Kidney epithelial cell (primary cell): ENCODE measurements around the gene RET. TPM values are rescaled to one million over a fixed set of nuclear protein-coding genes. Genes with fewer than 3 reads are reported as not detected.
"Not testable (repeated sequence)": the region's sequence is repeated elsewhere in the genome, so short reads cannot be mapped to it uniquely, and the experiment has no call there.

Experiments used
- DNase-seq: peaks from one replicate; pipeline ENCODE4 v3.0.0-alpha.2; 2010; ENCODE audit warnings: low read depth
- H3K27me3 ChIP-seq: 2 replicates; pipeline ENCODE4 v1.6.0; 2011; ENCODE audit warnings: low read length; ENCODE audit not compliant: control insufficient read depth, insufficient read depth
- H3K36me3 ChIP-seq: 2 replicates; pipeline ENCODE4 v1.5.1; 2011; ENCODE audit warnings: low read length; ENCODE audit not compliant: control insufficient read depth, insufficient read depth
- H3K4me3 ChIP-seq: 2 replicates; pipeline ENCODE4 v1.5.1; 2011; ENCODE audit warnings: low read depth, mild to moderate bottlenecking, control low read depth, low read length
- CTCF ChIP-seq: IDR thresholded peaks from 2 replicates; pipeline ENCODE4 v1.5.1; 2011; ENCODE audit warnings: mild to moderate bottlenecking, moderate library complexity, low read length, control low read depth, inconsistent platforms; ENCODE audit not compliant: insufficient read depth, poor library complexity, severe bottlenecking
- total RNA-seq: library from RNA; depleted of rRNA; stranded (reverse); fragments of >200 nt; gene quantifications from 2 replicates; pipeline ENCODE4 v1.2.3, GENCODE V29; 2015

The RET gene
- total RNA-seq, 1 donor from 2014 or later, result 3.7 TPM

DNA sequence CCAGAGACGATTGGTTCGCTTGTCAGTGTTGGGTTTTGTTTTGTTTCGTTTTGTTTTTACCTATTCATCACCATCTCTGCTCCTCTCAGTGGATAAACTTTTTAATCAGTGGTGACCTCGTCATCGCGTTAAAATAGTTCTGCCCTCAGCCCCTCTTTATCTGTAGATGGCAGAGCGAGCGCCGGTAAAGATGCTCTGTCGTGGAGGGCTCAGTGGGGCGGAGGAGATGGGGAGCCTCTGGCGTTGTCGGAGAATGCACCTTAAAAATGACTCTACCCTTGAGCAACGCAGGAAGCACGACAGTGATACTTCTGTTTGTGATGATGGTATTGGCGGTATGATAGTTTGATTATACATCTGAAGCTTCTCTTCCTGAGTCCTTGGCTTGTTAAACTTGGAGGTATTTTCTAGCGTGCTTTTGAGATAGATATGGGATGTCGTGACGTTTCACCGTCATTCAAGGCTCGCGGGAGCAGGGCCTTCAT, 61.9 kb downstream of the RET start:
- H3K36me3 ChIP-seq, result no peaks in the 10 kb centered on the region
- peak overlapping the region; percentile 63 for H3K4me3 ChIP-seq
- no peaks in the 10 kb centered on the region for H3K27me3 ChIP-seq
- no peak for DNase-seq
- TF ChIP-seq CTCF, result no peak

GRCh38 chr10:43141421-43141820, 64.6 kb downstream of the RET start:
- H3K36me3 ChIP-seq, result no peaks in the 10 kb centered on the region
- H3K27me3 ChIP-seq, result no peaks in the 10 kb centered on the region
- TF ChIP-seq CTCF, result no peak
- no peak overlapping the region for H3K4me3 ChIP-seq
- DNase-seq, result no peak

GRCh38 chr10:43145311-43145710, 68.4 kb downstream of the RET start:
- H3K27me3 ChIP-seq, result no peaks in the 10 kb centered on the region
- no peak overlapping the region for H3K4me3 ChIP-seq
- DNase-seq, result no peak
- H3K36me3 ChIP-seq, result no peaks in the 10 kb centered on the region
- TF ChIP-seq CTCF, result no peak

DNA sequence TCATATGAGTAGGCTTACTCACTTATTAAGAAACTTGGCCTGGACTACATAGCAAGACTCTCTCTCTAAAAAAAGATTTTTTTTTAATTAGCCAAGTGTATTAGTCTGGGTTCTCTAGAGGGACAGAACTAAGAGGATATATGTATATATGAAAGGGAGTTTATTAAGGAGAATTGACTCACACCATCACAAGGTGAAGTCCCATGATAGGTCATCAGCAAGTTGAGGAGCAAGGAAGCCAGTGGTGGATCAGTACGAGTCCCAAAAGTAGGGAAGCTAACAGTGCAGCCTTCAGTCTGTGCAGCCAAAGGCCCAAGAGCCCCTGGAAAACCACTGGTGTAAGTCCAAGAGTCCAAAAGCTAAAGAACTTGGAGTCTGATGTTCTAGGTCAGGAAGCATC, 69.1 kb downstream of the RET start:
- H3K4me3 ChIP-seq, DNase-seq, H3K27me3 ChIP-seq, H3K36me3 ChIP-seq: not testable (repeated sequence)

DNA sequence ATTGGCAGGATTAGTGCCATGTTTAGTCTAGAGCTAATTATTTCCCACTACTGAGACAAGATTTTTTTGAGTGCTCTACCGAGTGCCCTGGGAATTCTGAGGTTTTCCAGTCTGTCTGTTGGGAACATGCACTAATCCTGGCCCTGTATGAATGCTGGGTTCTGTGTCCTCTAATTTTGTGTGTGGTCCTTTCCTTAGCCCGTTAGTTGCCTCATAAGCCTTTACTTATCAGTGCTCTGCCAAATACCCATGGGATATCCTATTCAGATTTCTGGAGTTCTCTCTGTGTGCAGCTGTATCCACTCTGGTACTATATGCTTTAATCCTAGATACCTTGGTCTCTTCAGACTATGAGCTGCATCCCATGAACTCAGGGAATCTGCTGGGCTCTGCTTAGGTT, 74.5 kb downstream of the RET start:
- Histone ChIP-seq H3K36me3 (no peaks in the 10 kb centered on the region), H3K4me3 (no peak overlapping the region), H3K27me3 (no peaks in the 10 kb centered on the region)
- no peak for TF ChIP-seq CTCF
- DNase-seq, result no peak

- TF ChIP-seq CTCF, result no peak
- no peak overlapping the region for H3K4me3 ChIP-seq
- no peaks in the 10 kb centered on the region for H3K27me3 ChIP-seq
- DNase-seq, result no peak
- H3K36me3 ChIP-seq, result no peaks in the 10 kb centered on the region
Measured at GRCh38 chr10:43153901-43154300, 77.0 kb downstream of the RET start.
